GM18519 (cell line): ENCODE results near the gene CMSS1.

ENCODE experiments used
- ATAC-seq: cut with Tn5 transposase; IDR thresholded peaks from one replicate; pipeline ENCODE4 v1.9.1; 2021; ENCODE audit warnings: mild to moderate bottlenecking, moderate library complexity; ENCODE audit not compliant: unreplicated experiment, low FRiP score

The CMSS1 gene

GRCh38 chr3:100117093-100117492, 299.4 kb downstream of the CMSS1 start:
- no peak for ATAC-seq

DNA sequence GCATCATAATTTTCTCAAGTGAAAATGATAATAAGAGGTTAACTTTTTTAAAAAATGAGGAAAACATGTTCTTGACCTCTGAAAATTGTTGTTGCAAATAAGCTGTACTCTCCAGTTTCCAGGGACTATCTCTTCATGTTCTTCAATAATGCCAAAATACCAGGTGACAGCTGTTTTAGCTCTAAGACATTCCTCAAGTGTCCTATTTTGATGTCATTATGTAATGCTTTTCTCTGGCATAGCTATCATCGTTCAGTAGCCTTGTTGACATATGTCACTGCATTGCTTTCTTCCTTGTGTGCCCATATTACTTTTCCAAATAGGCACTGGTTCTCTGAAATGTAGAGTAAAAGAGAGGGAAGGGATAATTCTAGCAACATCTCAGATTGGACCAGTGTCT, 302.4 kb downstream of the CMSS1 start:
- ATAC-seq = no peak

GRCh38 chr3:100120693-100121092, 303.0 kb downstream of the CMSS1 start:
- ATAC-seq = no peak

DNA sequence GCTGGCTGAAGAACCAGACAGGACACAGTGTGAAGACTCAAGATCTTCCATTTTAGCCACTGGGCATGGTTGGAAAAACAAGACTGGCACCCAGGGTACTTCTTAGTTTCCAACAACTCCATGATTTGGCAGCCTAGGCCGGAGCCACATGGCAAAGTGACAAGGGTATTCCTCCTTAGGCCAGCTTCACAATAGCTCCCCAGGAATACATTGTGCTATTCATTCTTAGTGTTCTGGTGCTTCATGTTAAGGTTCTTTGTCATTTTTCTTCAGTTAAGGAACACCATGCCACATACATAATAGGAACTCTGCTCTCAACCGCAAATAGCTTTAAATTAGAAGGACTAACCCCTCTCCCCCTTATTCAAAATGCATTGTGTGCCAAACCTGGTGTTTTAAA, 304.7 kb downstream of the CMSS1 start:
- no peak for ATAC-seq

DNA sequence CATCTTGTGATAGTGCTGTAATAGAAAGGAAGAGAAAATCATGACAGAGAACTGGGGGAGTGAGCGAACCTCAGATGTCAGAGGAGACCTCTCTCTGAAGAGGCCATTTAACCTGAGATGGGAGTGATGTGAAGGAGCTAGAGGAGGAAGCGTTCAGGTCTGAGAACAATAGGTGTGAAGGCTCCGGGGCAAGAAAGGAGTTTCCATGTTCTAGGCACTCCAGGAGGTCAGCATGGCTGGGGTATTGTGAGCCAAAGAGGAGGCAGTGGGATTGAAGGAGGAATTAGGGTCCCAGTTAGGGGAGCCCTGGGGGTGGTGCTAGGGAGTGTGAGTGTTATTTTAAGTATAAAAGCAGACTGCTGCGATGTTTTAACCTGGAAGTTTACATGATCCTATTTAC, 305.4 kb downstream of the CMSS1 start:
- ATAC-seq = no peak

- ATAC-seq = no peak
Observed at GRCh38 chr3:100124201-100124761, 306.6 kb downstream of the CMSS1 start.

DNA sequence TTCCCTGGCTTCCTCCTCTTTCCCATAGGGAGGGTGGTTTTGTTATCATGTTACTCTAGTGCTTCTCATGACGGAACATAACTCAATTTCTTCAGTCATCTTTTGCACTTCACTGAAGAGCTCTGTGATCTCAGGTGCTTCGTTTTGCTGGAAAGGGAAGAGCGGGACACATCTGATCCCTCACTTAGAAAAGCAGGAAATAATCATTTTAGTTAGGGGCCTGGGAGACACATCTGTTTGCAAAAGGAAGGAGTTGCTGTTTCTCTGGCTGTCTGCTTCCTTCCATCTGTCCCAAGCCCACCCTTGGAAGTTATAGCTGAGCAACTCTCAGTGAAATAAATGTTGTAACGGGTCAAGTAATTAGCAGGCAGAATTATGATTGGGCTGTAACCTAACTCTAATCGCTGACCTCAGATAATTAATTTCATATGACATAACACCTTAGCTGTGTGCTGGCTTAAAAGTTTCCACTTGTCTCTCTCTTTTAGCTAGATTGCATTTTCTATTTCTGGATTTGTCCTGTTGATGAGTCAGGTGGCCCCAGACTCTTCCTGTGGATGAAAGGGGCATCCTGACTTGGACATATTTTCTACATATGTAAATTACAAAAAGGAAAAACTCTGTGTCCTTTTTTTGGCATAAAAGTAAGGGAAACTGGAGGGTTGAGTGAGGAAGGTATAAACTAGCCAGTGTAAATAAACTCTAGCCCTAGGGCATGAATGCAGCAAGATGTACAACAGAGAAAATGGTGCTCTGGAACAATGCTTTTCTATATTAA, 307.7 kb downstream of the CMSS1 start:
- ATAC-seq = no peak

GRCh38 chr3:100127792-100128191, 310.1 kb downstream of the CMSS1 start:
- no peak for ATAC-seq

DNA sequence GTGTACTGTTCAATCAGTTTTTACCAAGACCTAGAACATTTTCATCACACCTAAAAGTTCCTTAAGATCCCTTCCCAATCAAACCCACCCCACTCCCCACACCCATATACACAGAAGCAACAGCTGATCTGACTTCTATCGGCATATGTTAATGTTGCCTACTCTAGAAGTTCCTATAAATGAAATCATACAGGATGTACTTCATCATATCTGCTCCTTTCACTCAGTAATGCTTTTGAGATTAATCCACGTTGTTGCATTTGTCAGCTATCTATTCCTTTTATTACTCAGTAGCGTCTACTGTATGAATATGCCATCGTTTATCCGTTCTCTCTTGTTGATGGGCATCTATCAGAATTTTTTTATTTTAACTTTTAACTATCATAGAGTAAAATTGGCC, 310.9 kb downstream of the CMSS1 start:
- no peak for ATAC-seq

GRCh38 chr3:100129941-100130340, 312.3 kb downstream of the CMSS1 start:
- no peak for ATAC-seq

DNA sequence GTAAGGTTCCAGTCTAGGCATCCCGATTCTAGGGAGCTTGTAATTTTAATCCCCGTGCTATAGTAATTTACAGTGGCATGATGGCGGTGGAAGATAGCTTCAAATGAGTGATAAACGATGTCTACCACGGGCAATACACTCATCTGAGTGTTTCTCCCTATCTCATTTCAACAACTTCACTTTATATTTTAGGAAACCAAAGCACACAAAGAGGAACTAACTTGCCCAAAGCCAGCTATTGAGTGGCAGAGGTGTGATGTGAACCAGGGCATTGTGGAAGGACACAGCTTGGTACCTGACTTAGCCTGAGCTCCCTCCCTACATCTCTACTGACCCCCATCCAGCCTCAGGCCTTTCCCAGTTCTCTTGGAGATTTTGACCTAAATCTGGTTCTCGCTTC, 313.6 kb downstream of the CMSS1 start:
- ATAC-seq = no peak

DNA sequence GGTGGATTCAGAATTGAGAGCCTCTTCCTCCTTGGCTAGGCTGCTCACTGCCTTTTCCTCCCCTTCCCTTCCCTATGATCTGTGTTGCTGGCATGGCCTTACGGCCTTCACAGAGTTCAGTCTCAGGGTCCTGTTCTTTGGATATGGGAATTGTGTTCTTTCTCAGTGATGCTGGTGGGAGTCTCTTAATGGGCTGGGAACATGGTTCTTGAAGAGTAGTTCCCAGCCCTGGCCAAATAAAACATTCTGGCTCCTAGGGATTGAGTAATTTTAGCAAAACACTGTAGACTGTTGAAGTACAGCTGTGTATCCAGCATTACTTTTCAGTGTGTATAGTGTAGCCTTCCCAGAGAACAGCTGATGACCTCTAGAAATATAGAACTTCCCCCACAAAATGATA, 319.3 kb downstream of the CMSS1 start:
- ATAC-seq = no peak

- no peak for ATAC-seq
Observed at GRCh38 chr3:100140976-100141375, 323.3 kb downstream of the CMSS1 start.

GRCh38 chr3:100141586-100141985, 323.9 kb downstream of the CMSS1 start:
- no peak for ATAC-seq

GRCh38 chr3:100144255-100144866, 326.7 kb downstream of the CMSS1 start:
- ATAC-seq = peak; percentile 92

DNA sequence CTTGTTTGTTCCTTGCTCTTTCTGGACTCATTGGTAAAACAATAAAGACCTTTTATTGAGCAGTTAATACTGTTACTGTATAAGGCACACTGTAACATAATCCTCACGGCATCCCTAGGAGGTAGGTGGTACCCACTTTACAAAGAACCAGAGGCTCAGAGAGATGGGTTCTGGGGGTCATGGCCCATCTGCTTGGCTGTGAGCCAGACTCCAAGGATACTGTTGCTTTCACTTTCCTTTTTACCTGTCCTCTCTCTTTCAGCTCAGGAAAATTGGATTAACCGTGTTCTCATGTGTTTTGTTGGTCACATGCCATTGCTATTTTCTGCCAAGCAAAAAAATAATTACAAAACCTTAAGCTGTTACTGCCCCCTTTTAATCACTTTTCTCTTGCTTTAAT, 331.5 kb downstream of the CMSS1 start:
- ATAC-seq = no peak

DNA sequence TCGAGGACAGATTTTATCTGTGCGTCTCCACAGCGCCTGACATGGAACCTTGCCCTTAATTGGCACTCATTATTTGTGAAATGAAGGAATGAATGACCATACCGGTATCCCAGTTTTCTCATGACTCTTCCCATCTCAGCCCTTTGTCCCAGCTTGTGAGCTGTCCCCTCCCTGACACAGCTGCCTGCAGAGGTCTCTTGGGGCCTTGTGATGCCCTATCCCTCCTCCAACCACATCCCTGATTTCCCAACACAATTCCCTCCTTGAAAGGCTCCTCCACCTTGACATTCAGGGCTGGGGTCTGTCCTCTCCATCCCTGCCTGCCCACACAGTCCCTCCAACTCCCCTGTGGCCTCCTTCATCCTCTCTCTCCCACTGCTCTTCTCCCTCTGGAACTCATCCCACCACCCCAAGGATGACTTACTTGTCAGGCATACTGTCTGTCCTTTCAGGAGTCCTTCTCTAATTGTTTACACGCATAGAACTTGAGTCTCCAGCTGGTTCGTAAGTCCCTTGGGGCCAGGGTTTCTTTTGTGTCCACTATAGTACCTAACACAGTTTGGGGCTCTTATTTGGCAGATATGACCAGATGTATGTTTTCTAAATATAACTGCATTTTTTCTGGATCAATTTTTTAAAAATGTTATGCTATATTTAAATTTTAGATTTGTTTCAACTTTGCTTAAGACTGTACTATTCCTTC, 332.2 kb downstream of the CMSS1 start:
- ATAC-seq = no peak

GRCh38 chr3:100150473-100150872, 332.8 kb downstream of the CMSS1 start:
- ATAC-seq = no peak

DNA sequence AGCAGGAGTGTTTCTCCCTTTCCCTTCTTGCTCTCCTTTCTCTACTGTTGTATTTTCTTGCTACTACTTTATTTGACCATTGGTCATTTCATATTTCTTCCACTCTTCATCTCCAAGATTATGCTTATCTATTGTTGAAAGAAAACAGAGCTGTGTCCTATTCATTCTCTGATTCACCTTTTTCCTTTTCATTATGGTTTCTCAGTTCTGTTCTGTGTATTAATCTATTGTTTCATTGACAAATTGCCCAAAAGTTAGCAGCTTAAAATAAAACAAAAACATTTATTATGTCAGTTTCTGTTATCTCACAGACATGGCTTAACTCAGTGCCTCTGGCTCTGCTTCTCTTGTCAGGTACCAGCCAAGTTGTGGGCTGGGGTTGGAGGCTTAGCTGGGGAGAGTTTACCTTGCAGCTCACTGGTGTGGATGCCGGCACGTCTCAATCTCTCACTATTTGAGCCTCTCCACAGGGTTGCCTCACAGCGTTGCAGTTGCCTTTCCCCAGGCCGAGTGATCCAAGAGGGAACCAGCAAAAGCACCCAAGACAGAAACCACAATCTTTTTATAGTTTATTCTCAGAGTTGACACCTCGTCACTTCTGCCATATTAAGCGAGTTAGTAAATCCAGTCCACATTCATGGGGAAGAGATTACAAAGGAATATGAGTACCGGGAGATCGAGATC, 333.5 kb downstream of the CMSS1 start:
- ATAC-seq = no peak

DNA sequence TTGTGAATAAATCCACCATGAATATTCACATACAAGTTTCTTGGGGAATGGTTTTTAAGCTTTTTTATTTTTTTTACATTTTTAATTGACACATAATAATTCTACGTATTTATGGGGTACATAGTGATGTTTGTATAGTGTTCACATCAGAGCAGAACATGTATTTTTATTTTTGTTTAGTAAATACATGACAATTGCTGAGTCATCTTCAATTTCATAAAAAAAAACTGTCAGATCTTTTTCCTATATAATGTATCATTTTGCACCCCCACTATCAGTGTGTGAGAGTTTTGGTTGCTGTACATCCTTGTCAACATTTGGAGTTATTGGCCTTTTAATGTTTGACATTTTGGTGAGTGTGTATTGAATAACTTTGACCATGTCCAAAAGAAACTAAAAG, 336.5 kb downstream of the CMSS1 start:
- no peak for ATAC-seq

DNA sequence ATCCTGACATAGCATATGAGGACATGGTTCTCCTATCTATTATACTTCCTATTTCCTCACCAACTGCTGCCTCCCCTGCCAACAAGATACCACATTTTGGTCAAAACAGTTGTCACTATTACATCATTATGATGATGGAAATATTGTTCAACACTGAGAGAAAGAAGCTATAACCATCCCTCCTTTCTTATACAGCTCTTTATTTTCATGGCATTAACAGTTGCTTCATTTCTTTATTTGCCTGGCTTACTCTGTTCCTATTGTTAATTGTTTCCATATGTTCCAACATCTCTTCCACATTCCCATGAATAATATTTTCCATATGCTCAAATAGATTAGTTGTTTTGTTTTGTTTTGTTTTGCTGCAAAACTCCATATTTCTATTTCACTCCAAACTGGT, 337.5 kb downstream of the CMSS1 start:
- ATAC-seq = no peak
